ENCODE measurements around the gene TSPY4. TPM values are rescaled to one million over a fixed set of nuclear protein-coding genes. Genes with fewer than 3 reads are reported as not detected.
"Not testable (repeated sequence)": the region's sequence is repeated elsewhere in the genome, so short reads cannot be mapped to it uniquely, and the experiment has no call there.

TSPY4 gene
- polyA plus RNA-seq = not detected
- long read RNA-seq, donor 1 = 0 reads
- long read RNA-seq, donor 2 = 0 reads
- long read RNA-seq, donor 3 = 0 reads
- long read RNA-seq, donor 4 = 0 reads
- long read RNA-seq, donor 5 = 0 reads
- long read RNA-seq, donor 6 = 0 reads
- long read RNA-seq, donor 7 = 0 reads
- long read RNA-seq, donor 8 = 0 reads
- long read RNA-seq, donor 9 = 0 reads
- long read RNA-seq, donor 10 = 0 reads
- long read RNA-seq, donor 11 = 0 reads

- not testable (repeated sequence) for H3K4me3 ChIP-seq (ENCODE audit: low read length); H3K4me1 ChIP-seq (ENCODE audit: control insufficient read depth, insufficient read depth, low read length); H3K9me3 ChIP-seq (ENCODE audit: control insufficient read depth, low read depth, low read length); H3K27me3 ChIP-seq (ENCODE audit: control insufficient read depth, insufficient read depth, low read length); H3K27ac ChIP-seq (ENCODE audit: low read length); DNase-seq; H3K36me3 ChIP-seq (ENCODE audit: control insufficient read depth, insufficient read depth, low read length)
- no CpG with 5 or more reads among the region's 26 CpGs for WGBS (ENCODE audit: insufficient coverage, low lambda C conversion rate)
Observed at GRCh38 chrY:9337164-9337563, at the start of gene TSPY4. Gene TSPY4 (plus strand): TSS chrY:9337464. CDS start chrY:9337510, 46 bp downstream.

- Histone ChIP-seq H3K36me3 (ENCODE audit: control insufficient read depth, insufficient read depth, low read length) (no peaks in the 10 kb centered on the region), H3K4me3 (ENCODE audit: low read length) (no peak overlapping the region), H3K27me3 (ENCODE audit: control insufficient read depth, insufficient read depth, low read length) (no peaks in the 10 kb centered on the region), H3K4me1 (ENCODE audit: control insufficient read depth, insufficient read depth, low read length) (no peaks in the 10 kb centered on the region), H3K27ac (ENCODE audit: low read length) (no peak overlapping the region), H3K9me3 (ENCODE audit: control insufficient read depth, low read depth, low read length) (no peaks in the 10 kb centered on the region)
- WGBS (ENCODE audit: insufficient coverage, low lambda C conversion rate) = no CpG with 5 or more reads among the region's 7 CpGs
- no peak for DNase-seq
Observed at GRCh38 chrY:9320996-9321395, 16.3 kb upstream of the TSPY4 start.

GRCh38 chrY:9357497-9357896 lies 20.2 kb downstream of the TSPY4 start, which contains the start of gene TSPY8:
Gene TSPY8 (plus strand): TSS chrY:9357797. CDS start chrY:9357843, 46 bp downstream.
- no CpG with 5 or more reads among the region's 25 CpGs for WGBS (ENCODE audit: insufficient coverage, low lambda C conversion rate)
- H3K27me3 ChIP-seq (ENCODE audit: control insufficient read depth, insufficient read depth, low read length); DNase-seq; H3K4me1 ChIP-seq (ENCODE audit: control insufficient read depth, insufficient read depth, low read length); H3K36me3 ChIP-seq (ENCODE audit: control insufficient read depth, insufficient read depth, low read length); H3K27ac ChIP-seq (ENCODE audit: low read length); H3K4me3 ChIP-seq (ENCODE audit: low read length); H3K9me3 ChIP-seq (ENCODE audit: control insufficient read depth, low read depth, low read length): not testable (repeated sequence)

Other genes starting within 250 kb of the TSPY4 start
- gene TSPY8, start 20.3 kb downstream of the TSPY4 start, polyA plus RNA-seq = not detected
- gene TSPY3, start 61.0 kb downstream of the TSPY4 start, polyA plus RNA-seq = not detected
- not detected for gene TSPY1, start 129.5 kb downstream of the TSPY4 start, polyA plus RNA-seq
- not detected for gene TSPY9, start 149.8 kb downstream of the TSPY4 start, polyA plus RNA-seq
- not detected for gene TSPY10, start 190.4 kb downstream of the TSPY4 start, polyA plus RNA-seq

Data from large intestine (tissue), 12 donors.